ENCODE results near the gene GSTP1. TPM values are rescaled to one million over a fixed set of nuclear protein-coding genes. Genes with fewer than 3 reads are reported as not detected.
A peak's percentile ranks its signal among the peaks of the same experiment; 100 is the strongest.
"Not testable (repeated sequence)": the region's sequence is repeated elsewhere in the genome, so short reads cannot be mapped to it uniquely, and the experiment has no call there.

GSTP1 gene
- total RNA-seq, 1 donor from 2014 or later: 30.9 TPM

DNA sequence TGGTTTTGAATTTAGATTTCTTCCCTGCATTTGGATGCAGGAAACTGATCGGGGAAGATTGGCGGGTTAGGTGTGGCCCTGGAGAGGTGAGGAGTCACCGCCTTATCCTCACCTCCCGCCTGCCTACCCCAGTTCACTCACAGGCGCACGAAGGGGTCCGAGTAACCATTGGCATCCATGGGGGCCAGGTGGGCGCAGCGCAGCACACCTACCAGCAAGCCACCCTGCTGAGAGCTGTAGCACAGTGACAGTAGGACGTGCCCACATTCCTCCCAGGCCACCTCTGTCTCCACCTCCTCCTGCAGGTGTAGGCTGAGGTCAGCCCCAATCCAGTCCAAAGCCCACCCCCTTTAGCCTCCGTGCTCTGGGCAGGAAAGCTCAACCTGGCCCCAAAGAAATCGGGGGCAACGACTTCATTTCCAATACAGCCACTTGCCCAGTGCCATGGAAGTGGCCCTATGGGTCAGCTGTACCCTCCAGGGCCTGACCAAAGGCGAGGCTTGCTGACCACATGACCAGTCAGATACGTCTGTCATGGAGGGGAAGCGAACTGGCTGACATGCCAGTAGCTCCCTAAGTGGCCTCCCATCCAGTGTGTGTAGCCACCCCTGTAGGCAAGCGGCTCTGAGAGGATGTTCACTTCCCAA lies 29.8 kb downstream of the GSTP1 start:
- ATAC-seq: no peak
- no peak for DNase-seq (ENCODE audit: low spot score)

DNA sequence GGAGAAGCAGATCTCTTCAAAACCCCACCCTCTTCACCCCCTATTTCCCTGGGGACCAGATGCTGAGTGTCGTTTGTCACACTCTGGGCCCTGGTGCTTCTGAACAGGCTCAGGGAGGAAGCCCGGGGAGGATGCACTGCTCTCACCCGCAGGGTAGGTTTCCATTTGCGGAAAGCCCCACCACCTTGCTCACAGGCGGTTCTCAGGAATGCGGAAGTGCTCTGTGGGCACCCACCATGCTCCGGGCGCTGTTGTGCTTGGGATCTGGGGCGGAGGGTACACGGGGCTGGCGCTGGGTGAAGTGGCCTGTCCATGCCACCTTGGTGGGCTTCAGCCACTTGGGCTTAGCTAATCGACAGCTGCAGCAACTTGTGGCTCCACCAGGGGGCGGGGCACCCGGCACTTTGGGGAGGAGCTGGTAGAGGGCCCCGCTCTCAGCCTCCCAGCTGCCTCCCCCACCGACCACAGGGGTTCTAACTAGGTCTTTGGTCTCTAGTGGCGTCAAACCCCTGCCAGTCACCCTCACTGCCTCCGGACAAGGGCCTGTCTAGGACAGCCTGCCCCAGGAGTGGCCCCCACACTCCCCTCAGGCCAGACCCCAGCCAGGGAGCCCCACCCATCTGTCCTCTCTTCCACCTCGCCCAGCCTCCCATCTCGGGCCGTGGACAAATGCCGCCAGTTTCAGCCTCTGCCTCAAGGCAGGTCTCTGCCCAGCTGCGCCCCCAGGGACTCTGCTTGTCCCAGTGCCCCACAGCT lies 30.5 kb downstream of the GSTP1 start:
- ATAC-seq: peak; percentile 36
- no peak for DNase-seq (ENCODE audit: low spot score)

DNA sequence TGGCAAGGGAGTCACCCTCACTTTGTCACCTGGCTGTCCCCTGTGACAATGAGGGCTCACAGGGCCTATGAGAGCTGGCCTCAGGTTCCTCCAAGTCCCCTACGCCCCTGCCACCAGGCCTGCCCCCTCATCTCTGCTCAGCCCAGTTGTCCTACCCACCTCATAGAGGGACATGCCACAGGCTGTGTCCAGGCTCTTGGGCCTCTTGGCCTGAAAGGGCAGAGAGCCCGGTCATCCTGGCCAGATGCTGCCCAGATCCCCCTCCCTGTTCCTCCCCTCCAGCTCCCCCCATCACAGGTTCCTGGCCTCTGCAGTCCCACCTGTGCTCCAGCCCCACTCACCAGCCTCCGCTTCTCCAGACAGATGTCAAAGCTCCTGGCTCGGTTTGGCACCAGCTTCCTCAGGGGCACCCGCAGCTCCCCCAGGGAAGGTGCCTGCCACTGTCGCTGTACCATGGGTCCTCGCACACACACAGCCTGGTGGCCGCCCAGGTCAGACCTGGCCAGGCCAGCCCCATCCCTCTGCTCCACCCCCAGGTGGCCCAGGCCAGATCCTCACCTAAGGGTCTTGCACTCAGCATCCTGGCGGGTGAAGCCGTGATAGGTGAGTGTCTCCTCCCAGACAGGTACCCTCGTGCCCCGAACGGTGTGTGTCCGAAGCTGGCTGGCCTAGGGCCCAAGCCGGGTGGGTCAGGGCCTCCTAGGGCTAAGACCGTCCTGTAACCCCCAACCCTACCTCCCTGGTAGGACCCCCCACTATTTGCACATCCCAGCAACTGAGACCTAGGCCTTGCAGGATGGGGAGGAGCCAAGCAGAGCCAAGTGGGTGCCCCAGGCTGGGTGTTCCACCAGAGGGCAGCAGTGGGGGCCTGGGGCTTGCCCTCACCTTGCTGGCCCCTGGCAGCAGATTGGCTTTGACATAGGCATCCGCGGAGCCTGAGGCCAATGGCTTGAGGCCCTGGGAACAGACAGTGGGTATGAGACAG lies 31.4 kb downstream of the GSTP1 start:
- peak; percentile 88 for ATAC-seq
- DNase-seq (ENCODE audit: low spot score): peak; percentile 77

DNA sequence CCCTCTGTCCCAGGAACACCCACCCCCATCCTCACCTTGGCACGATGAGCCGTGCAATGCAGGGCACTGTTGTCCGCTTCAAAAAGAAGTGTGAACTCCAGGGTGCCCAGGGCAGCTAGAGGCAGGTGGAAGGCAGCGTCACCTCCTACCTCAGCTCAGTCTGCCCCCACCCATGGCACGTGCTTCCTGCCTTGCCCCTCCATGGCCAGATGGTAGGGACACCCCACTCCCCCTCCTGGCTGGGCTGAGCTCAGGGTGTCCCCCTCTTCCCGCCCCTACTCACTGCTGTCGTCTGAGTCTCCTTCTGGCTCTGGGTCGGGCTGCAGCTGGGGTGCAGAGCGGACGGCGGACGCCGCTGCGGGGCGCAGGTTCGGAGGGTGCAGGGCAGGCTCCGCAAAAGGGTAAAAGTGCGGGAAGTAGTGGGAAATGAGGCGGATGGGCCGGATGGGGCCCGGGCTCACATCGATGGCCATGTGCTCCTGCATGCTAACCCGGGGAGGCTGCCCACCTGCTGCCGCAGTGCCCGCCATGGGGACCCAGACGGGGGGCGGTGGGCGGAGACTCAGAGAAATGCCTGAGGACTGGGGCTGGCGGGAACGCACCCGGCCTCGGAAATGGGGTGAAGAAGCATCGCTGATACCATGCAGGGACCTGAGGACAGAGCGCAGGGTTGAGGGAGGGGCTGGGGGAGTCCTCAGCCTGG lies 32.3 kb downstream of the GSTP1 start:
- no peak for ATAC-seq
- DNase-seq (ENCODE audit: low spot score): no peak

DNA sequence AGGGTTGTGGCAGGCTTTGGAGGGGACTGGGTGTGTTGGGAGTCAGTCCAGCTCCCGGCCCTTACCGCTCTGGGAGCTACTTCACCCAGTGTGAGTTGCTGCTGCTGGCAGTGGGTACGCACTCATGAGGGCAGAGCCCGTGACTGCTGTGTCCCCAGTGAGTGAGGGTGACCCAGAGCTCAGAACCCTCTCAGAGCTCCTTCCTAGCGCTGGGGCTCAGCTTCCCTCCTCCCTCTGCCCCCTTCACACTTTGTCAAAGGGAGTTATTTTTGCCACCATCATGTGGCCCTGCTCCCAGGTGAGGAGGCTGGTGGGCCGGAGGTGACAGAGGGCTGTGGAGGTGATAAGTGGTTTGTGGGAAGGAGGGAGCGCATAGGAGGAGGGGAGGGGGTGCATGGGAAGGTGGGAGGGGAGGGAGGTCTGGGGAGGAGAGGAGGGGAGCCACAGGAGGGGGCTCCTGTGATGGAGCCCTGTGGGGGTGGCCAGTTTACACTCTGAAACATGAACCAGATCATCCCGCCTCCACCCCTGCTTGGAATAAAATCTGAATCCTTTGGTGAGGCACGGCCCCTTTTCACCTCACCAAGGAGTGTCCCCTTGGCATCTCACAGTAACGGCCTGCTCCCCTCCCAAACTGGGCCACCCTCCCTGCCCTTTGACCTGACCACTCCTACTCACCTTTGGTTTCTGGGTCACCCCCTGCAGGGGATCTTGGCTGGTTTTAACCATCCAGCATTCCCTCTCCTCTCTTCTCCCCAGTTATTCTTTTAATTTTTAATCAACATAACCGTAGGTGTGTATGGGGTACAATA lies 33.0 kb downstream of the GSTP1 start:
- DNase-seq (ENCODE audit: low spot score): peak; percentile 50
- ATAC-seq: peak; percentile 52

DNA sequence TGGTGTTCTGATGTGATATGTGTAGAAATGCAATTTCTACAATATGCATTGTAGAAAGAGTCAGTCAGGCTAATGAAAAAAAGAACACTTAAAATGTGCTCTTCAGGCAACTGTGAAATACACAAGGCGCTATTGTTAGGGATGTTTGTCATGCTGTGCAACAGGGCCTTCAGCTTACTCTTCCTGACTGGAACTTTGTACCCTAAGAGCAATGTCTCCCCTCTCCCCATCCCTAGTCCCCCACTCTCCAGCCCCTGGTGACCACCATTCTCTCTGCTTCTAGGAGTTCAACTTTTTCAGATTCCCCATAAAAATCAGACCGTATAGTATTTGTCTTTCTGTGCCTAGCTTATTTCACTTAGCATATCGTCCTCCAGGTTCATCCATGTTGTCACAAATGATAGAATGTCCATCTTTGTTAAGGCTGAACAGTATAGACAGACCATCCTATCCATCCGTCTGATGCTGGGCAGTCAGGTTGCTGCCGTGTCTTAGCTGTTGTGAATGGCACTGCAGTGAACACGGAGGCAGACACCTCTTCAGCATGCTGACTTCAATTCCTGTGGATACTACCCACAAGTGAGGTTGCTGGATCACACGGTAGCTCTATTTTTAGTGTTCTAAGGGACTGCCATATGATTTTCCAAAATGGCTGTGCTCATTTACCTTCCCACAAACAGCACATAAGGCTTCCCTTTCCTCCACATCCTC lies 33.8 kb downstream of the GSTP1 start:
- no peak for DNase-seq (ENCODE audit: low spot score)
- ATAC-seq: no peak

DNA sequence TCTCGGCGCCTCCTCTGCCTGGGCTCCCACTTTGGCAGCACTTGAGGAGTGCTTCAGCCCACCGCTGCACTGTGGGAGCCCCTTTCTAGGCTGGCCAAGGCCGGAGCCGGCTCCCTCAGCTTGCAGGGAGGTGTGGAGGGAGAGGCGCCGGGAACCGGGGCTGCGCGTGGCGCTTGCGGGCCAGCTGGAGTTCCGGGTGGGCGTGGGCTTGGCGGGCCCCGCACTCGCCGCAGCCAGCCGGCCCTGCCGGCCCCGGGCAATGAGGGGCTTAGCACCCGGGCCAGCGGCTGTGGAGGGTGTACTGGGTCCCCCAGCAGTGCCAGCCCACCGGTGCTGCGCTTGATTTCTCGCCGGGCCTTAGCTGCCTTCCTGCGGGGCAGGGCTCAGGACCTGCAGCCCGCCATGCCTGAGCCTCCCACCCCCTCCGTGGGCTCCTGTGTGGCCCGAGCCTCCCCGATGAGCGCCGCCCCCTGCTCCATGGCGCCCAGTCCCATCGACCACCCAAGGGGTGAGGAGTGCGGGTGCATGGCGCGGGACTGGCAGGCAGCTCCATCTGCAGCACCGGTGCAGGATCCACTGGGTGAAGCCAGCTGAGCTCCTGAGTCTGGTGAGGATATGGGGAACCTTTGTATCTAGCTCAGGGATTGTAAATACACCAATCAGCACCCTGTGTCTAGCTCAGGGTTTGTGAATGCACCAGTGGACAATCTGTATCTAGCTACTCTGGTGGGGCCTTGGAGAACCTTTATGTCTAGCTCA lies 35.5 kb downstream of the GSTP1 start:
- not testable (repeated sequence) for ATAC-seq; DNase-seq (ENCODE audit: low spot score)

DNA sequence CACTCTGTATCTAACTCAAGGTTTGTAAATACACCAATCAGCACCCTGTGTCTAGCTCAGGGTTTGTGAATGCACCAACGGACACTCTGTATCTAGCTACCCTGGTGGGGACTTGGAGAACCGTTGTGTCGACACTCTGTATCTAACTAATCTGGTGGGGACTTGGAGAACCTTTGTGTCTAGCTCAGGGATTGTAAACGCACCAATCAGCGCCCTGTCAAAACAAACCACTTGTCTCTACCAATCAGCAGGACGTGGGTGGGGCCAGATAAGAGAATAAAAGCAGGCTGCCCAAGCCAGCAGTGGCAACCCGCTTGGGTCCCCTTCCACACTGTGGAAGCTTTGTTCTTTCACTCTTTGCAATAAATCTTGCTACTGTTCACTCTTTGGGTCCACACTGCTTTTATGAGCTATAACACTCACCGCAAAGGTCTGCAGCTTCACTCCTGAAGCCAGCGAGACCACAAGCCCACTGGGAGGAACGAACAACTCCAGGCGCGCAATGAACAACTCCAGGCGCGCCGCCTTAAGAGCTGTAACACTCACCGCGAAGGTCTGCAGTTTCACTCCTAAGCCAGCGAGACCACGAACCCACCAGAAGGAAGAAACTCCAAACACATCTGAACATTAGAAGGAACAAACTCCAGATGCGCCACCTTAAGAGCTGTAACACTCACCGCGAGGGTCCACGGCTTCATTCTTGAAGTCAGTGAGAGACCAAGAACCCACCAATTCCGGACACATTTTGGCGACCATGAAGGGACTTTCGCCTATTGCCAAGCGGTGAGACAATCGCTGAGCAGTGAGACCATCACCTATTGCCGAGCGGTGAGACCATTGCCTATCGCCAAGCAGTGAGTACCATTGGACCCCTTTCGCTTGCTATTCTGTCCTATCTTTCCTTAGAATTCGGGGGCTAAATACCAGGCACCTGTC lies 36.3 kb downstream of the GSTP1 start:
- ATAC-seq; DNase-seq (ENCODE audit: low spot score): not testable (repeated sequence)

DNA sequence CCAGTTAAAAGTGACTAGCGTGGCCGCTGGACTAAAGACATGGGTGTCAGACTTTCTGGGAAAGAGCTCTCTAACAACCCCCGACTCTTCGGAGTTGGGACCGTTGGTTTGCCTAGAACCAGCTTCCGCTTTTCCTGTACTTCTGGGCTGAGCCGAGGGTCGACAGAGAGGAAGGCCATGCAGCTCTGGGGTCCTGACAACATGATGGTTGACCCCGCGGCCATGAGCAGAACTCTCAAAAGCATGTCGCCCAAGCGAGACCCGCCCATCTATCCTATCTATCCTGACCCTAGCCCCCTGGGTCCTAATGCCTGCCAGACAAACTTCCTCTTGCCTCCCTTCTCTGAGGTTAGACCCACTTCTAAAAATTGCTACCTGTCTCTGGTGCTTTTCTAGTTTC lies 37.0 kb downstream of the GSTP1 start:
- DNase-seq (ENCODE audit: low spot score): not testable (repeated sequence)

DNA sequence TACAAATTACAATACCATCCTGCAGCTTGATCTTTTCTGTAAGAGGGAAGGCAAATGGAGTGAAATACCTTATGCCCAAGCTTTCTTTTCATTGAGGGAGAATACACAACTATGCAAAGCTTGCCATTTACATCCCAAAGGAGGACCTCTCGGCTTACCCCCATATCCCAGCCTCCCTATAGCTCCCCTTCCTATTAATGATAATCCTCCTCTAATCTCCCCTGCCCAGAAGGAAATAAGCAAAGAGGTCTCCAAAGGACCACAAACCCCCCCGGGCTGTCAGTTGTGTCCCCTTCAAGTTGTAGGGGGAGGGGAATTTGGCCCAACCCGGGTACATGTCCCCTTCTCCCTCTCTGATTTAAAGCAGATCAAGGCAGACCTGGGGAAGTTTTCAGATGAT lies 38.3 kb downstream of the GSTP1 start:
- not testable (repeated sequence) for DNase-seq (ENCODE audit: low spot score); ATAC-seq

More for the DNA sequence above, 37.0 kb downstream of the GSTP1 start:
- not testable (repeated sequence) for ATAC-seq

DNA sequence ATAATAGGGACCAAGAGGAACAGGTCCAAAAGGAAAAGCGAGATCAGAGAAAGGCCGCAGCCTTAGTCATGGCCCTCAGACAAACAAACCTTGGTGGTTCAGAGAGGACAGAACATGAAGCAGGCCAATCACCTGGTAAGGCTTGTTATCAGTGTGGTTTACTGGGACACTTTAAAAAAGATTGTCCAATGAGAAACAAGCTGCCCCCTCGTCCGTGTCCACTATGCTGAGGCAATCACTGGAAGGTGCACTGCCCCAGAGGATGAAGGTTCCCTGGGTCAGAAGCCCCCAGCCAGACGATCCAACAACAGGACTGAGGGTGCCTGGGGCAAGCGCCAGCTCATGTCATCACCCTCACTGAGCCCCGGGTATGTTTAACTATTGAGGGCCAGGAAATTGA lies 39.3 kb downstream of the GSTP1 start:
- peak; percentile 46 for DNase-seq (ENCODE audit: low spot score)
- not testable (repeated sequence) for ATAC-seq

DNA sequence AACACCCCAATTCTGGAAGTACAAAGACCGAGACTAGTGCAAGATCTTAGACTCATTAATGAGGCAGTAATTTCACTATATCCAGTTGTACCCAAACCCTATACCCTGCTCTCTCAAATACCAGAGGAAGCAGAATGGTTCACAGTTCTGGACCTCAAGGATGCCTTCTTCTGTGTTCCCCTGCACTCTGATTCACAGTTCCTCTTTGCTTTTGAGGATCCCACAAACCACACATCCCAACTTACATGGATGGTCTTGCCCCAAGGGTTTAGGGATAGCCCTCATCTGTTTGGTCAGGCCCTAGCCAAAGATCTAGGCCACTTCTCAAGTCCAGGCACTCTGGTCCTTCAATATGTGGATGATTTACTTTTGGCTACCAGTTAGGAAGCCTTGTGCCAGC lies 40.2 kb downstream of the GSTP1 start:
- not testable (repeated sequence) for ATAC-seq; DNase-seq (ENCODE audit: low spot score)

DNA sequence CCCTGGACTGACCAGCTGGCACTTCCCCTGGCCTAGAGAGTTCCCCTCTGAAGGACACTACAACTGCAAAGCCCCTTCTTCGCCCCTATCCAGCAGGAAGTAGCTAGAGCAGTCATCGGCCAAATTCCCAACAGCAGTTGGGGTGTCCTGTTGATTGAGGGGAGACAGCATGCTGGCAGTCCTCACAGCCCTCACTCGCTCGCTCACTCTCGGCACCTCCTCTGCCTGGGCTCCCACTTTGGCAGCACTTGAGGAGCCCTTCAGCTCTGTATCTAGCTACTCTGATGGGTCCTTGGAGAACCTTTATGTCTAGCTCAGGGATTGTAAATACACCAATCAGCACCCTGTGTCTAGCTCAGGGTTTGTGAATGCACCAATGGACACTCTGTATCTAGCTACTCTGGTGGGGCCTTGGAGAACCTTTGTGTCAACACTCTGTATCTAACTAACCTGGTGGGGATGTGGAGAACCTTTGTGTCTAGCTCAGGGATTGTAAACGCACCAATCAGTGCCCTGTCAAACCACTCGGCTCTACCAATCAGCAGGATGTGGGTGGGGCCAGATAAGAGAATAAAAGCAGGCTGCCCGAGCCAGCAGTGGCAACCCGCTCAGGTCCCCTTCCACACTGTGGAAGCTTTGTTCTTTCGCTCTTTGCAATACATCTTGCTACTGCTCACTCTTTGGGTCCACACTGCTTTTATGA lies 42.7 kb downstream of the GSTP1 start:
- not testable (repeated sequence) for ATAC-seq; DNase-seq (ENCODE audit: low spot score)

DNA sequence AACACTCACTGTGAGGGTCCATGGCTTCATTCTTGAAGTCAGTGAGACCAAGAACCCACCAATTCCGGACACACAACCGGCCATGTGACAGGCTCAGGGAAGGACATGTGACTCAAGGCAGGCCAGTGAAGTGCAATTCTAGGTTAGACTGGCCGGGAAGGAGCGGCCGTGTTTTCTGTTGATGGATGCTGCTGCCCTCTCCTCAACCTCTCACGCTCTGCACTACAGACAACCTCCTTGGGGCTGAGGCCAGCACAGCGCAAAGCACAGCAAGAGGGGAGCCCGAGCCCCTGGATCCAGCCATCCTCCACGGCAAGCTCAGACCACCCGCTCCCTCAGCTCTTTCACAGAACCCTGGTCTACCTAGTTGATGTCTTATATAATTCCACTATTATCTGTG lies 43.4 kb downstream of the GSTP1 start:
- ATAC-seq (no peak), DNase-seq (ENCODE audit: low spot score) (peak; percentile 37)

DNA sequence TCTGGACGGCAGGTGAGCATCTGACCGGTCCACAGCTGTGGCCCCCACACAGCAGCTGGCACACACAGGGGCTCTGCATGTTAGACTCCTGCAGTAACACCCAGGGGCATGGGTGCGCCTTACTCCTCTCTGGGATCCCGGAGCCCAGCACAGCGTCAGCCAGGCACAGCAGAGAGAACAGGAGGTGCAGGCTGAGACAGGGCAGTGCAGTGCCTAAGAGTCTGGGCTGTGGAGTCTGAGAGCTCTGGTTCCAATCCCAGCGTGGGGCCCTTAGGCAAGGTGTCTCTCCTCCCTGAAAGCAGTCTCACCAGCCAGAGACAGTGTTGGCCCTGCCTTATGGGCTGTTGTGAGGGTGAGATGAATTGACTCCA lies 43.8 kb downstream of the GSTP1 start:
- ATAC-seq (no peak), DNase-seq (ENCODE audit: low spot score) (peak; percentile 42)

DNA sequence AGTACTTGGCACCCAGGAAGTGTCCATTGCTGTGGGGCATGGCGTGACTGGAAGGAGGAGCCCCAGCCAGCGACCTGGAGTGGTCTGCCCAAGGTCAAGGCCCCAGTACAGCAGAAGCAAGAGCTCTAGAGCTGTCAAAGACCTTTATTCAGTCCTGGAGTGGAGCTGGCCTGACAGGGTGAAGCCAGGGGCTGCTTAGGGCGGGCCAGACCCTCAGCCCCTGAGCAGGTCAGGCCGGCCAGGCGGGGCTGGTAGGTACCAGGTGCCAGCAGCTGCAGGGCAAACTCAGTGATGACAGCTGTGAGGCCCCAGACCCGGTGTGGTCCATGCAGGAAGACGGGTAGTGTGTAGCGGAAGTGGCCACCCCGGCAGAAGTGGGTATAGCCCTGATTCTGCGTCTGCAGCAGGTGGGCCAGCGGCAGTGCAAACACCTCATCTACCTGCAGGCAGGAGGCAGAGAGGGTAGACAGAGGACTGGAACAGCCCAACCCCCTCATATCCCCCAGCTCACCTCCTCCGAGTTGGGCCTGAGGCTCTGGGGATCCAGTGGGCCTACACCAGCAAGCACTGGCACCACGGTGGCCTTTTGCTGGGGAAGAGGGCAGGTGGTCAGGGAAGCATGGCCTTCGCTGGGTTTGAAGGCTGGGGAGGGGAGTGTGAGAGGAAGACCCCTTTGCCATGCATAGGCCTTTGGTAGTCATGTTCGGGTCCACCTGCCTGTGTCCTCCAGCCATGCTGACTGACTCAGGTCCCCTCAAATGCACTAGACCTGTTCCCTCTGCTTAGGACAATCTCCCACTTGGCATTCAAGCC lies 44.4 kb downstream of the GSTP1 start:
- no peak for DNase-seq (ENCODE audit: low spot score)
- no peak for ATAC-seq
